ENCODE measurements around the gene MORC2. TPM values are rescaled to one million over a fixed set of nuclear protein-coding genes. Genes with fewer than 3 reads are reported as not detected.

MORC2 gene
- total RNA-seq: 10 to 100 TPM in 1 of 2 donors, 1 to 10 TPM in 1; 8.9 to 14.3 TPM

DNA sequence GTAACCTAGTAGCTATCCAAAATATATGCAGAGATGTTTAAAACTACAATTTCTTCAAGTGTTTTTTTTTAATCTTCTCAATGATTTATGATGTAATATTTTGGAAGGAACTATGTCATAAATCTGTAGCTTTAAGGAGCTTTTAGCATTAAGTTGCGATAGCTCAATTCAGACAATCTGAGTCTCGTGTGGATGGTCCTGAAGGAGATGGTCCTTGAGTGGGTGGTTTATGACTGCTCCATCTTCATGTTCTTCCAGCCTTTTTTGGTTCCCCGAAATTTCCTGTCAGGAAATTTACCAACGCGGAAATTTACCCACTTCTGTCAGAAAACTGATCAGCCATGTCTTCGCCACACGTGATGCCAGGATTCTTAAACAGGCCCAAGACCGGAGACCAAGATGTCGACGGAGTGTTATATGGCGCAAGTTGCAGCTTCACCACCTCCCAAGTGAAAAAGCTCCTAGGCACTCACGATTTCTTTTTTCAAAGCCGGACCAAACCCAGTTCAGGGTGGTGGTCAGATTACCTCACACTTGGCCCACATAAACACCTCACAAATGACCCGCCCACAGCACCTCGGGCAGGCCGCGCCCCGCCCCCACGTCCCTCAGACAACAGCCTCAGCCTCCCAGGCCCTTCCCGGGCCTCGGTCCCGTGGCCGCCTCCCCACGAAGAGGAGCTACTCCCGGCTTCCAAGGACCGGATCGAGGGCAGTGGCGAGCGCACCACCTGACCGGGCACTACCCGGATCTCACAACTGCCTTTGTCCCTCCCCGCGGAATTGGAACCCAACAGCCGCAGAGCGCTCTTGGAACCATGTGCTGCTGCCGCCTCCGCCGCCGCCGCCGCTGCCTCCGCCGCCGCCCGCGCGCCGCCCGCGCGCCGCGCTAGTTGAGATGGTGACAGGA is at the start of gene MORC2:
TSS of gene MORC2 (minus strand) at position 760 of the 909 bp plus-strand sequence. CDS start 885 bp downstream, outside the sequence.

DNA sequence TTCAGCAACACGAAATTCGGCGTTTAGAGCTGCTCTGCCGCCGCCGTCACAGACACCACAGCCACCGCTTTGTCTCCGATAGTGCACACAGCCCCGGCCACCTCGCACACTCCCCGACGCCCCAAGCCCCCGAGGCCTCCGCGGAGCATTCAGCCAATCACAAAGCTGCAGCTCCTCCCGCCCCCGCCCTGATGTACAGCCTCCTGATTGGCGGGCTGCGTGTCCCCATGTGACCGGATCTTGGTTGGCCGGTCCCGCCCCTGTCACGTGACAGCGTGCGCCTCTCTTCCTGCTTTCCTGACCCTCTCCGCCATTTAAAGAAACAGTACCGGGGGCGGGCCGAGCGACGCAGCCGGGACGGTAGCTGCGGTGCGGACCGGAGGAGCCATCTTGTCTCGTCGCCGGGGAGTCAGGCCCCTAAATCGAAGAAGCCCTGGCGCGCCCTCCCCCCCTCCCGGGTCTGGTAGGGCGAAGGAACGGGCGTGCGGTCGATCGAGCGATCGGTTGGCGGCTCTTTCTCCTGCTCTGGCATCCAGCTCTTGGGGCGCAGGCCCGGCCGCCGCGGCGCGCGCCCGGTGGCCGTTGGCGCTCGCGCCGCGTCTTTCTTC is 454 bp upstream of the MORC2 start, which contains the start of gene TUG1:
TSS of gene TUG1 (plus strand) at position 342 of the 608 bp plus-strand sequence.

Small RNA genes lying within 50 kb of the gene (small RNA-seq; reads per million reads assigned to genes)
- gene RF01892: 0 reads per million in 2 donors

Other genes starting within 250 kb of the MORC2 start
- gene TUG1, start 491 bp upstream of the MORC2 start, total RNA-seq: 10 to 100 TPM; 55.1 to 67.3 TPM
- 10 to 100 TPM; 15.5 to 36.3 TPM for gene SMTN, start 112.5 kb upstream of the MORC2 start, total RNA-seq
- gene SELENOM, start 138.8 kb upstream of the MORC2 start, total RNA-seq: 1 to 10 TPM; 4.5 to 5.7 TPM
- gene INPP5J, start 154.2 kb upstream of the MORC2 start, total RNA-seq: under 1 TPM in 1 of 2 donors, not detected in 1; under 0.01 TPM
- not detected for gene PLA2G3, start 171.7 kb upstream of the MORC2 start, total RNA-seq
- gene RNF185, start 191.4 kb upstream of the MORC2 start, total RNA-seq: 10 to 100 TPM; 28.6 to 29.6 TPM
- 10 to 100 TPM; 28.0 to 70.9 TPM for gene LIMK2, start 243.5 kb upstream of the MORC2 start, total RNA-seq